OCI-LY7 (cell line): ENCODE data around the gene TMEM260.

Source experiments
- CTCF ChIP-seq: fragments of 200-600 bp; sonication (generic); conservative IDR thresholded peaks from 2 replicates; pipeline ENCODE4 v1.5.1; 2014; ENCODE audit warnings: mild to moderate bottlenecking, antibody characterized with exemption, low read length, moderate library complexity, mixed read lengths
- EZH2phosphoT487 ChIP-seq: fragments of 200-600 bp; sonication (generic); IDR thresholded peaks from 2 replicates; pipeline ENCODE4 v1.6.1; 2018; ENCODE audit warnings: low read depth, borderline replicate concordance, mild to moderate bottlenecking, mixed run types, antibody characterized with exemption, low read length, moderate library complexity, mixed read lengths

GRCh38 chr14:56633544-56633943 lies 53.9 kb downstream of the TMEM260 start:
- TF ChIP-seq CTCF: no peak
- TF ChIP-seq EZH2phosphoT487: no peak
